HCT116 (cell line): Measurements from ENCODE around the gene PPP1R12B. TPM values are rescaled to one million over a fixed set of nuclear protein-coding genes. Genes with fewer than 3 reads are reported as not detected.
"Not testable (repeated sequence)": the region's sequence is repeated elsewhere in the genome, so short reads cannot be mapped to it uniquely, and the experiment has no call there.

ENCODE experiments used
- ATAC-seq: fragments of 200-7000 bp; cut with Tn5 transposase; 2 replicates; pipeline ENCODE4 v1.9.1; 2020; ENCODE audit warnings: mild to moderate bottlenecking, moderate library complexity
- BruUV-seq: library from RNA; stranded (reverse); fragments of 400-500 nt; replicated peaks from 2 replicates; lab custom pipeline; 2021; lab: Mats Ljungman, UMichigan
- CTCF ChIA-PET: fragments of 300-600 bp; sonication (Branson Sonifier 250); formaldehyde crosslinking; loops from one replicate; lab custom pipeline; 2021; ENCODE audit warnings: antibody characterized with exemption; lab: Charles Lee
- POLR2A ChIA-PET: fragments of 300-600, 350-600 bp; sonication (Branson Sonifier 250); formaldehyde crosslinking; loops from one replicate; lab custom pipeline; 2021; ENCODE audit warnings: antibody characterized with exemption; lab: Charles Lee
- RAD21 ChIA-PET, 2 experiments: fragments of 300-600 bp; sonication (Branson Sonifier 250); formaldehyde crosslinking; loops; one replicate each; lab custom pipeline; 2023; ENCODE audit warnings: low total read pairs in 2 of 2; ENCODE audit not compliant: uncharacterized antibody in 2 of 2, unreplicated experiment in 2 of 2, low non-redundant PET in 1 of 2; lab: Charles Lee
- DNase-seq: peaks from one replicate; pipeline ENCODE4 v3.0.0-alpha.2; 2010; ENCODE audit warnings: low read depth, low spot score
- H2AFZ ChIP-seq: fragments of 200-600 bp; shearing (Covaris generic), sonication (generic); 2 replicates; pipeline ENCODE4 v1.6.1; 2017; ENCODE audit warnings: low read depth, mixed run types, mixed read lengths, antibody characterized with exemption, low read length; ENCODE audit not compliant: poor library complexity, severe bottlenecking
- H3K27ac ChIP-seq: 2 replicates; pipeline ENCODE4 v1.5.1; 2012; ENCODE audit warnings: low read depth, low read length
- H3K27me3 ChIP-seq: fragments of 200-600 bp; sonication (generic); 2 replicates; pipeline ENCODE4 v1.6.1; 2016; ENCODE audit warnings: mixed run types, low read length, mixed read lengths; ENCODE audit not compliant: insufficient read depth
- H3K36me3 ChIP-seq, 2 experiments: fragments of 200-500 bp in 1 of 2; fragments of 200-600 bp in 1 of 2; sonication (Bioruptor generic) in 1 of 2; sonication (generic) in 1 of 2; 2 replicates each; pipeline versions ENCODE4 v1.5.1 to v1.6.1; 2014 to 2016; ENCODE audit warnings: low read length in 2 of 2, inconsistent platforms in 1 of 2, mixed read lengths in 1 of 2, mixed run types in 1 of 2; ENCODE audit not compliant: insufficient read depth in 2 of 2, control insufficient read depth in 1 of 2
- H3K4me1 ChIP-seq, 2 experiments: fragments of 200-600 bp in 1 of 2; sonication (generic) in 1 of 2; 2 replicates each; pipeline versions ENCODE4 v1.5.1 to v1.6.1; 2012 to 2017; ENCODE audit warnings: low read length in 2 of 2, inconsistent platforms in 1 of 2, mild to moderate bottlenecking in 1 of 2, mixed read lengths in 1 of 2, mixed run types in 1 of 2, moderate library complexity in 1 of 2; ENCODE audit not compliant: insufficient read depth in 2 of 2, control insufficient read depth in 1 of 2
- H3K4me2 ChIP-seq: fragments of 200-600 bp; sonication (generic); 2 replicates; pipeline ENCODE4 v1.6.1; 2017; ENCODE audit warnings: mixed run types, low read length, mixed read lengths
- H3K4me3 ChIP-seq, 2 experiments: fragments of 200-600 bp in 1 of 2; sonication (generic) in 1 of 2; replicated peaks in 1 of 2; 2 replicates each; pipeline ENCODE4 v1.5.1; 2011 to 2016; ENCODE audit warnings: low read length in 2 of 2, control low read depth in 1 of 2, low read depth in 1 of 2, mild to moderate bottlenecking in 1 of 2, mixed read lengths in 1 of 2, mixed run types in 1 of 2
- H3K79me2 ChIP-seq: fragments of 200-600 bp; sonication (generic); 2 replicates; pipeline ENCODE4 v1.6.1; 2017; ENCODE audit warnings: mild to moderate bottlenecking, mixed run types, low read length, moderate library complexity, mixed read lengths; ENCODE audit not compliant: insufficient read depth
- H3K9ac ChIP-seq: fragments of 200-600 bp; sonication (generic); 2 replicates; pipeline ENCODE4 v1.6.1; 2016; ENCODE audit warnings: low read length, mixed read lengths
- H3K9me2 ChIP-seq: fragments of 200-600 bp; sonication (generic), shearing (Covaris generic); 2 replicates; pipeline ENCODE4 v1.6.1; 2017; ENCODE audit warnings: mixed run types, mild to moderate bottlenecking, moderate library complexity; ENCODE audit not compliant: insufficient read depth
- H3K9me3 ChIP-seq, 2 experiments: fragments of 200-500 bp in 1 of 2; fragments of 200-600 bp in 1 of 2; sonication (Bioruptor generic) in 1 of 2; sonication (generic) in 1 of 2; 2 replicates each; pipeline ENCODE4 v1.6.1; 2014 to 2017; ENCODE audit warnings: low read length in 2 of 2, mixed read lengths in 2 of 2, inconsistent platforms in 1 of 2, low read depth in 1 of 2, mild to moderate bottlenecking in 1 of 2, mixed run types in 1 of 2, moderate library complexity in 1 of 2; ENCODE audit not compliant: control insufficient read depth in 1 of 2, insufficient read depth in 1 of 2
- H4K20me1 ChIP-seq: fragments of 200-600 bp; sonication (generic), shearing (Covaris generic); 2 replicates; pipeline ENCODE4 v1.6.1; 2017; ENCODE audit warnings: mixed run types, mild to moderate bottlenecking, moderate library complexity; ENCODE audit not compliant: insufficient read depth
- CBX3 ChIP-seq: IDR thresholded peaks from 2 replicates; pipeline ENCODE4 v1.6.1; 2012; ENCODE audit warnings: low read depth
- EGR1 ChIP-seq: IDR thresholded peaks from 2 replicates; pipeline ENCODE4 v1.6.1; 2012; ENCODE audit warnings: low read depth
- ELF1 ChIP-seq: IDR thresholded peaks from 2 replicates; pipeline ENCODE4 v1.6.1; 2012; ENCODE audit warnings: low read depth, borderline replicate concordance
- EZH2phosphoT487 ChIP-seq: fragments of 200-600 bp; IDR thresholded peaks from 2 replicates; pipeline ENCODE4 v1.6.1; 2018; ENCODE audit warnings: antibody characterized with exemption, borderline replicate concordance
- JUND ChIP-seq: IDR thresholded peaks from 2 replicates; pipeline ENCODE4 v1.6.1; 2012
- POLR2AphosphoS5 ChIP-seq: IDR thresholded peaks from 2 replicates; pipeline ENCODE4 v1.6.1; 2011; ENCODE audit warnings: mild to moderate bottlenecking, low read depth, low read length, moderate library complexity
- SP1 ChIP-seq: IDR thresholded peaks from 2 replicates; pipeline ENCODE4 v1.6.1; 2012; ENCODE audit warnings: low read depth
- TCF7L2 ChIP-seq: IDR thresholded peaks from 2 replicates; pipeline ENCODE4 v1.7.0; 2011; ENCODE audit warnings: borderline replicate concordance, inconsistent platforms; ENCODE audit not compliant: insufficient read depth, insufficient read length; ENCODE audit errors: extremely low read depth
- ZFX ChIP-seq: fragments of 450-650 bp; IDR thresholded peaks from 2 replicates; pipeline ENCODE4 v1.6.1; 2017
- intact Hi-C: fragments of 100-400 bp; cut with micrococcal nuclease; formaldehyde crosslinking; loops from 2 replicates; pipeline ENCODE4 v1.10.0; 2022
- total RNA-seq: library from RNA; stranded (reverse); gene quantifications from one replicate; pipeline ENCODE4 v1.2.1, GENCODE V29; 2021; ENCODE audit not compliant: unreplicated experiment
- TF ChIP-seq, protein P1 (sequence below): IDR thresholded peaks from 2 replicates; pipeline ENCODE4 v1.6.1; 2012; ENCODE audit warnings: low read depth

The PPP1R12B gene
- total RNA-seq, 1 experiment from 2014 or later = 14.3 TPM

DNA sequence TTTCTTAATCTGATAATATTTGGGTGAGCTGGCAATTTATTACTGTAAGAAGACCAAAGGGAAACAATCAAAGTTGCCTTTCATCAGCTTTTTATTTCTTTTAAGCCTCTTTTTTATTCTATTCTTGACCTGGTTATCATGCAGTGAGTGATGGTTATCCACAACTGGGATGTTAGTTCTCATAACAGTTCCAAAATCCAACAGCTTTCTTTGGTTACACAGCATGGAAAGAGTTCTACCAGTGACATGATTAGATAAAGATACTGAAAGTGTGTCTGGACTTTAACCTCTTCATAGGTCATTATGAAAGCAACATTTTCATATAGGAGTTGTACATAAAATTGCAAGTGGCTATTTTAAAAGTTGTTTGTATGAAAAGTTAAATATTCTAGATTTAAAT lies 198.7 kb downstream of the PPP1R12B start (continued):
- TF ChIP-seq CBX3 (no peak), ZFX (no peak), POLR2AphosphoS5 (no peak), SP1 (no peak), EGR1 (no peak)

DNA sequence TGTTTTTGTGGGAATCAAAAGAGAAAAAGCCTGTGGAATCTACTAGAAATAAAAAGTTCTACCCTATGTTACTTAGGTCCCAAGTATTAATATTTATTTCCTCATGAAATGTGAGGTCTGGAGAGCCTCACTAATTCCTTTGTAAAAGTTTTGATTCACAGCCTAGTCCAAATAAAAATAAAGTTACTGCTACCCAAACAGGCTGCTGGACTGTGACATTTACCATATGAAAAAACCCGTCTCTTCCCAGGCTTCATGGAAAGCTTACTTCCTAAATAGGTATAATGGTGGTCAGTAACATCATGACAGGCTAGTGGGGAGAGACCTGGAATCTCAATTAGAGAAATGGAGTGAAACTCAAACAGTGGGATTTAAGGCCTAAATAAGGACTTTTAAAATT lies 201.6 kb downstream of the PPP1R12B start:
- H4K20me1 ChIP-seq, H3K27ac ChIP-seq, H3K36me3 ChIP-seq, POLR2A ChIA-PET, H2AFZ ChIP-seq, BruUV-seq, H3K9me2 ChIP-seq, H3K79me2 ChIP-seq, H3K4me1 ChIP-seq, H3K9me3 ChIP-seq, H3K4me2 ChIP-seq, CTCF ChIA-PET, DNase-seq, H3K9ac ChIP-seq, H3K27me3 ChIP-seq, H3K4me3 ChIP-seq, ATAC-seq, intact Hi-C loops, RAD21 ChIA-PET: not testable (repeated sequence)

DNA sequence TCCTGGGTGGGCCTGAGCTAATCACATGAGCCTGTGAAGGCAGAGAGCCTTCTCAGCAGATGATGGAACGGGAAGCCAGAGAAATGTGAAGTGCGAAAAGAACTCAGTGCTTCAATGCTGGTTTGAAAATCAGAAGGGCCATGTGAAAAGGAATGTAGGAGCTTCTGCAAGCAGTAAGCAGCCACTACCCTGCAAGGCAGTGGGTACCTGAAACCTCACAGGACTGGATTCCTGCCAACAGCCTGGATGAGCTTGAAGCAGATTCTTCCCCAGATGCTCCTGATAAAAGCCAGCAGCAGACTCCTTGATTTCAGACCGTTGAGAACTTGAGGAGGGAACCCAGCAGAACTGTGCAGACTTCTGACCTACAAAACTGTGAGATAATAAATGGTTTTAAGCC lies 203.2 kb downstream of the PPP1R12B start:
- no TSS peak for BruUV-seq
- no peak overlapping the region for H3K9ac ChIP-seq
- no peaks in the 10 kb centered on the region for H3K79me2 ChIP-seq
- H3K4me1 ChIP-seq = no peaks in the 10 kb centered on the region
- H3K4me3 ChIP-seq = no peak overlapping the region
- no peak overlapping the region for H2AFZ ChIP-seq
- CTCF ChIA-PET = no interaction called here
- H3K27ac ChIP-seq = no peak overlapping the region
- H3K9me3 ChIP-seq = no peaks in the 10 kb centered on the region
- no peak for TF ChIP-seq EZH2phosphoT487
- no peak for TF ChIP-seq SP1
- no peak for TF ChIP-seq CBX3
- TF ChIP-seq POLR2AphosphoS5 = no peak
- TF ChIP-seq, protein P1, sequence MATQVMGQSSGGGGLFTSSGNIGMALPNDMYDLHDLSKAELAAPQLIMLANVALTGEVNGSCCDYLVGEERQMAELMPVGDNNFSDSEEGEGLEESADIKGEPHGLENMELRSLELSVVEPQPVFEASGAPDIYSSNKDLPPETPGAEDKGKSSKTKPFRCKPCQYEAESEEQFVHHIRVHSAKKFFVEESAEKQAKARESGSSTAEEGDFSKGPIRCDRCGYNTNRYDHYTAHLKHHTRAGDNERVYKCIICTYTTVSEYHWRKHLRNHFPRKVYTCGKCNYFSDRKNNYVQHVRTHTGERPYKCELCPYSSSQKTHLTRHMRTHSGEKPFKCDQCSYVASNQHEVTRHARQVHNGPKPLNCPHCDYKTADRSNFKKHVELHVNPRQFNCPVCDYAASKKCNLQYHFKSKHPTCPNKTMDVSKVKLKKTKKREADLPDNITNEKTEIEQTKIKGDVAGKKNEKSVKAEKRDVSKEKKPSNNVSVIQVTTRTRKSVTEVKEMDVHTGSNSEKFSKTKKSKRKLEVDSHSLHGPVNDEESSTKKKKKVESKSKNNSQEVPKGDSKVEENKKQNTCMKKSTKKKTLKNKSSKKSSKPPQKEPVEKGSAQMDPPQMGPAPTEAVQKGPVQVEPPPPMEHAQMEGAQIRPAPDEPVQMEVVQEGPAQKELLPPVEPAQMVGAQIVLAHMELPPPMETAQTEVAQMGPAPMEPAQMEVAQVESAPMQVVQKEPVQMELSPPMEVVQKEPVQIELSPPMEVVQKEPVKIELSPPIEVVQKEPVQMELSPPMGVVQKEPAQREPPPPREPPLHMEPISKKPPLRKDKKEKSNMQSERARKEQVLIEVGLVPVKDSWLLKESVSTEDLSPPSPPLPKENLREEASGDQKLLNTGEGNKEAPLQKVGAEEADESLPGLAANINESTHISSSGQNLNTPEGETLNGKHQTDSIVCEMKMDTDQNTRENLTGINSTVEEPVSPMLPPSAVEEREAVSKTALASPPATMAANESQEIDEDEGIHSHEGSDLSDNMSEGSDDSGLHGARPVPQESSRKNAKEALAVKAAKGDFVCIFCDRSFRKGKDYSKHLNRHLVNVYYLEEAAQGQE = no peak
- no peak for TF ChIP-seq EGR1
- TF ChIP-seq TCF7L2 = no peak
- no peak for TF ChIP-seq JUND
- TF ChIP-seq ELF1 = no peak
- H3K9me2 ChIP-seq = no peaks in the 10 kb centered on the region
- intact Hi-C loops = no loop called here
- DNase-seq (no peak), ATAC-seq (no peak)
- POLR2A ChIA-PET = no interaction called here
- H4K20me1 ChIP-seq = no peaks in the 10 kb centered on the region
- no peaks in the 10 kb centered on the region for H3K27me3 ChIP-seq
- no peak overlapping the region for H3K4me2 ChIP-seq
- no peaks in the 10 kb centered on the region for H3K36me3 ChIP-seq
- RAD21 ChIA-PET = no interaction called here

DNA sequence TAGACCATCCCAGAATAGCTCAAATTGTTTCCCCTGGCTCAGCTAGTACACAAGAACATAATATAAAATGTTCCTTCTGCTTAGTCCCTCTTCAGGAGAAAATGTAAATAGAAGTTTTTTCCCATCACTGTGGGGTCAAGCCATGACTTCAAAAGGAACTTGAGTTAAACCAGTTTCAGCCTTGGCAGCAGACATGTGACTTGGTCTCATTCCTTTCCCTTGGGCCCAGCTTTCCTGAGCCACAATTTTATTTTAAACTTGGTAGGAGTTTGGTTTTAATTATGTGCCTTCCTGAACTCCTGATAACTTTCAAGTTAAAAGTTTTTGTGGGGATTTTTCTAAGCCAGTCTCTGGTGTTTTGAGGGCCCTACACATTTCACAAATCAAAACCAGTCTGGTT lies 204.1 kb downstream of the PPP1R12B start:
- H3K4me2 ChIP-seq, H2AFZ ChIP-seq, H3K27me3 ChIP-seq, RAD21 ChIA-PET, H3K9ac ChIP-seq, DNase-seq, POLR2A ChIA-PET, H3K4me1 ChIP-seq, H3K79me2 ChIP-seq, BruUV-seq, H3K27ac ChIP-seq, H3K9me2 ChIP-seq, ATAC-seq, H4K20me1 ChIP-seq, H3K36me3 ChIP-seq, H3K4me3 ChIP-seq, CTCF ChIA-PET, H3K9me3 ChIP-seq, intact Hi-C loops: not testable (repeated sequence)
